Measurements from ENCODE around the gene GPAT3. TPM values are rescaled to one million over a fixed set of nuclear protein-coding genes. Genes with fewer than 3 reads are reported as not detected.

GPAT3 gene
- total RNA-seq, 1 donor from 2014 or later, result 26.4 TPM

DNA sequence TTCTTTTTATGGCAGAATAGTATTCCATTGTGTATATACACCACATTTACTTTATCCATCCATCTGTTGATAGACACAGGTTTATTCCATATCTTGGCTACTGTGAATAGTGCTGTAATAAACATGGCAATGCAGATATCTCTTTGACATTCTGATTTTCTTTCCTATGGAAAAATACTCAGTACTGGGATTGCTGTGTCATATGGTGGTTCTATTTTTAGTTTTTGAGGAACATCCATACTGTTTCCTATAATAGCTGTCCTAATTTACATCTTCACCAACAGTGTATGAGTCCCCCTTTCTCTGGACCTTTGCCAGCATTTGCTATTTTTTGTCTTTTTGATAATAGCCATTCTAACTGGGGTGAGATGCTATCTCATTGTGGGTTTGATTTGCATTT lies 73.5 kb downstream of the GPAT3 start:
- no peak overlapping the region for H3K4me3 ChIP-seq (ENCODE audit: low read depth, low read length)
- no peak for DNase-seq (ENCODE audit: low read depth)
- TF ChIP-seq, protein P1, sequence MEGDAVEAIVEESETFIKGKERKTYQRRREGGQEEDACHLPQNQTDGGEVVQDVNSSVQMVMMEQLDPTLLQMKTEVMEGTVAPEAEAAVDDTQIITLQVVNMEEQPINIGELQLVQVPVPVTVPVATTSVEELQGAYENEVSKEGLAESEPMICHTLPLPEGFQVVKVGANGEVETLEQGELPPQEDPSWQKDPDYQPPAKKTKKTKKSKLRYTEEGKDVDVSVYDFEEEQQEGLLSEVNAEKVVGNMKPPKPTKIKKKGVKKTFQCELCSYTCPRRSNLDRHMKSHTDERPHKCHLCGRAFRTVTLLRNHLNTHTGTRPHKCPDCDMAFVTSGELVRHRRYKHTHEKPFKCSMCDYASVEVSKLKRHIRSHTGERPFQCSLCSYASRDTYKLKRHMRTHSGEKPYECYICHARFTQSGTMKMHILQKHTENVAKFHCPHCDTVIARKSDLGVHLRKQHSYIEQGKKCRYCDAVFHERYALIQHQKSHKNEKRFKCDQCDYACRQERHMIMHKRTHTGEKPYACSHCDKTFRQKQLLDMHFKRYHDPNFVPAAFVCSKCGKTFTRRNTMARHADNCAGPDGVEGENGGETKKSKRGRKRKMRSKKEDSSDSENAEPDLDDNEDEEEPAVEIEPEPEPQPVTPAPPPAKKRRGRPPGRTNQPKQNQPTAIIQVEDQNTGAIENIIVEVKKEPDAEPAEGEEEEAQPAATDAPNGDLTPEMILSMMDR (conservative IDR thresholded peaks at IDR 0.05; ENCODE audit: low read depth, low read length), result no peak

- no peak for DNase-seq (ENCODE audit: low read depth)
- TF ChIP-seq, protein P1 (conservative IDR thresholded peaks at IDR 0.05; ENCODE audit: low read depth, low read length), result no peak
- no peak overlapping the region for H3K4me3 ChIP-seq (ENCODE audit: low read depth, low read length)
Measured at GRCh38 chr4:83610729-83611128, 74.8 kb downstream of the GPAT3 start.

- TF ChIP-seq, protein P1 (conservative IDR thresholded peaks at IDR 0.05; ENCODE audit: low read depth, low read length), result no peak
- DNase-seq (ENCODE audit: low read depth), result no peak
- no peak overlapping the region for H3K4me3 ChIP-seq (ENCODE audit: low read depth, low read length)
Measured at GRCh38 chr4:83613023-83613422, 77.1 kb downstream of the GPAT3 start.

GRCh38 chr4:83613994-83614393 lies 78.1 kb downstream of the GPAT3 start:
- no peak for DNase-seq (ENCODE audit: low read depth)
- no peak overlapping the region for H3K4me3 ChIP-seq (ENCODE audit: low read depth, low read length)
- TF ChIP-seq, protein P1 (conservative IDR thresholded peaks at IDR 0.05; ENCODE audit: low read depth, low read length), result no peak

- TF ChIP-seq, protein P1 (conservative IDR thresholded peaks at IDR 0.05; ENCODE audit: low read depth, low read length), result no peak
- H3K4me3 ChIP-seq (ENCODE audit: low read depth, low read length), result no peak overlapping the region
- no peak for DNase-seq (ENCODE audit: low read depth)
Measured at GRCh38 chr4:83616252-83616651, 80.3 kb downstream of the GPAT3 start.

DNA sequence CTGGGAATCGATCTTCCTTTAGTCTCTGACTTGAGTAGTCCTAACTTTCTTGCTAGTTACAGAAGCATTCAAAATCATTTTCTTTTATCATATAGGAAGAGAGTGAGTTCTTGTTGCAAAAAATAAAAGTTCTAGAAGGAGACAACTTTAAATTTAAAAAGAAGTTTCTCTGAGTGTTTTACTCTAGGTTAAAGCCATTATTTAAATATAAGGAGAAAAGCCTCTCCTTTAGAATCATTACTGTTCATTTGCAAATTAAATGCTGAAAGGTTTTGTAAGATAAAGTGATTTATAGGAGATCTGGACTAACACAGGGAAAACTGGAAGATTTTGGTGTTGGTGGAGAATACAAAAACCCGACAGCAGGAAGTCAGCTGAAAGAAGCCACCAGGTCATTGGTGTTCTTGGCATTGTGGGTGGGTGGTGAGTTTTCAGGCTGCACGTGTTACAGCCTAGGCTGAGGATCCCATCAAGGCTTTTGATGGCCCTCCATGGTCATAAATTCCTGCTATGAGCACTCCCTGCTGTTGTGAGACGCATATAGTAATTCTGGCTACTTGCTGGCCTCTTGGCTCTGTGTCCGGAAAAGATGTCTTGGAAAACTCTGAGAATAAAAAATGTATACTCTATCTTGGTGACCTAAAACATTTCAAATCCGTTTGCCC lies 81.6 kb downstream of the GPAT3 start:
- no peak for DNase-seq (ENCODE audit: low read depth)
- H3K4me3 ChIP-seq (ENCODE audit: low read depth, low read length), result no peak overlapping the region
- TF ChIP-seq, protein P1 (conservative IDR thresholded peaks at IDR 0.05; ENCODE audit: low read depth, low read length), result no peak

GRCh38 chr4:83618431-83618830 lies 82.5 kb downstream of the GPAT3 start:
- DNase-seq (ENCODE audit: low read depth), result peak; percentile 92
- TF ChIP-seq, protein P1 (conservative IDR thresholded peaks at IDR 0.05; ENCODE audit: low read depth, low read length), result no peak
- no peak overlapping the region for H3K4me3 ChIP-seq (ENCODE audit: low read depth, low read length)

All from epithelial cell of proximal tubule (primary cell).